K562 (cell line): ENCODE measurements around the gene CAPN2. TPM values are rescaled to one million over a fixed set of nuclear protein-coding genes. Genes with fewer than 3 reads are reported as not detected.

Experiments
- AFF4 ChIP-seq: sonication (generic); formaldehyde crosslinking; IDR thresholded peaks from 2 replicates; pipeline ENCODE4 v1.8.0; 2023; ENCODE audit warnings: mild to moderate bottlenecking, missing genetic modification reagents
- ATF7 ChIP-seq: fragments of 450-650 bp; IDR thresholded peaks from 2 replicates; pipeline ENCODE4 v1.7.1; 2014; ENCODE audit warnings: mild to moderate bottlenecking, moderate library complexity
- CHD7 ChIP-seq: fragments of 200-600 bp; sonication (generic); IDR thresholded peaks from one replicate; pipeline ENCODE4 v1.6.1; 2012; ENCODE audit warnings: mild to moderate bottlenecking, low read depth, low read length, inconsistent platforms
- DNMT1 ChIP-seq: fragments of 450-650 bp; IDR thresholded peaks from 2 replicates; pipeline ENCODE4 v1.6.1; 2016; ENCODE audit warnings: antibody characterized with exemption, mild to moderate bottlenecking
- MLX ChIP-seq, 2 experiments: fragments of 450-650 bp in 1 of 2; sonication (generic) in 1 of 2; formaldehyde crosslinking; conservative IDR thresholded peaks; 2 replicates each; pipeline versions ENCODE4 v1.4.0 to v1.8.1; 2020 to 2022; ENCODE audit warnings: mild to moderate bottlenecking in 1 of 2, missing genetic modification reagents in 1 of 2
- ZBTB26 ChIP-seq: fragments of 450-650 bp; formaldehyde crosslinking; IDR thresholded peaks from 2 replicates; pipeline ENCODE4 v1.4.0; 2022; ENCODE audit warnings: missing genetic modification characterization
- polyA plus RNA-seq, 8 experiments: library from polyadenylated mRNA; depleted of rRNA in 4 of 8; stranded (reverse) in 5 of 8; unstranded in 3 of 8; fragments of >200 nt; fragmentation: Nextera tagmentation in 2 of 8; fragmentation: Illumina TruSeq in 1 of 8; extraction: Ambion mirVana in 2 of 8; extraction: Trizol in 1 of 8; gene quantifications; 2 replicates each; pipeline versions ENCODE4 v1.2.1 to v1.2.3, GENCODE V29; 2011 to 2014; ENCODE audit warnings: inconsistent platforms in 1 of 8, missing spikeins in 1 of 8
- total RNA-seq, 7 experiments: library from RNA; depleted of rRNA in 6 of 7; stranded (reverse); fragments of >200 nt in 6 of 7; fragmentation: Illumina TruSeq in 2 of 7; extraction: Trizol in 2 of 7; gene quantifications; 2 replicates each; pipeline versions ENCODE4 v1.2.1 to v1.2.3, GENCODE V29; 2011 to 2021; ENCODE audit warnings: low replicate concordance in 1 of 7

Gene CAPN2
- total and polyA plus RNA-seq, 9 of the 15 experiments (the other 6 are each of a cell fraction or from before 2014, with no cell fraction given) = 24.6 to 157 (median 101) TPM

- no peak for TF ChIP-seq CHD7
- peak; percentile 94 for TF ChIP-seq ATF7
- TF ChIP-seq MLX (CRISPR knock-in tag; conservative IDR thresholded peaks at IDR 0.05) = 0 out of 4 replicates have a peak, but pooled peaks of 1 of the 2 experiments have one; percentile 13
- 0 out of 2 replicates have a peak, but pooled peaks have one; percentile 63 for TF ChIP-seq AFF4 (CRISPR knock-in tag)
- no peak for TF ChIP-seq DNMT1
- 0 out of 2 replicates have a peak, but pooled peaks have one; percentile 72 for TF ChIP-seq ZBTB26 (CRISPR knock-in tag)
Measured at GRCh38 chr1:223776075-223776814, 63.9 kb downstream of the CAPN2 start (continued).
